Activated naive CD4-positive, alpha-beta T cell treated with anti-CD3 and anti-CD28 coated beads, Interleukin-2, amount 50 U/mL, for 16 hours (primary cell): ENCODE data around the gene KRAS.

Source experiments
- DNase-seq: peaks from one replicate; pipeline ENCODE4 v3.0.0-alpha.2; 2020

KRAS gene

GRCh38 chr12:25194722-25195055, 56.0 kb downstream of the KRAS start:
- DNase-seq: no peak

DNA sequence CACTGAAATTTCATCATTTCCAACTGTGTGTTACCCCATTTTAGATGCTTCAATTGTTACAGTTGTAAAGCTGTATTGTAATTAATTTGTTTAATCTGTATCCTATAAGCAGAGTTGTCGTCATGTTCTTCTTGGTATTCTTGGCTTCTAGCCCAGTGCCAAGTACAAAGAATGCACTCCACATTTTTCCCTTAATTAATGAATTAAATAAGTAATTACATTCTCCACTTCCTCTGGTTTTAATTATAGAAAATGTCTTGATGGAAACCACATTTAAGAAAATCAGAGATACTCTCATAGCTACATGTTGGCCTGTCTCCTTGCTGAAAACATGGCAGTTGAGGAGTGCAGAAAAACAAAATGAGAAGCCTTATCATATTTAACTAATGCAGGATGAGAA, 56.5 kb downstream of the KRAS start:
- DNase-seq: no peak

GRCh38 chr12:25190793-25191192, 59.9 kb downstream of the KRAS start:
- DNase-seq: no peak

GRCh38 chr12:25189656-25190055, 61.1 kb downstream of the KRAS start:
- no peak for DNase-seq

DNA sequence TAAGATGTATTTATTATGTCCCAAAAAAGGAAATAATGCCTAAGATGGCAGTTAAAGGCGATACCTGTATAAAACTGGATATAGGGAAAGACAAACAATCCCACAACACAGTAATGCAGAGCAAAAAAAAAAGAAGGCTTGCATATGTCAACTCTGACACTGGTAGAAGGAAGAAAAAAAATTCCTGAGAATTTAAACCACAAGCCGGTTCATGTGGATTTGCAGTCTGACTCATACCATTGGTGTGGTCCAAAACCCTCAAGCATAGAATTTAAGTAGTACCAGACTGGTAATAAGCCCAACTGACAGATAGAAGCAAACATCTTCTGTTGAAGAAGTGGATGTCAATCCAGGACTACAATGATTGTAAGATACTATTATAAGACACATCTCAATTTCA, 62.9 kb downstream of the KRAS start:
- no peak for DNase-seq

GRCh38 chr12:25186788-25187402, 63.8 kb downstream of the KRAS start:
- no peak for DNase-seq

DNA sequence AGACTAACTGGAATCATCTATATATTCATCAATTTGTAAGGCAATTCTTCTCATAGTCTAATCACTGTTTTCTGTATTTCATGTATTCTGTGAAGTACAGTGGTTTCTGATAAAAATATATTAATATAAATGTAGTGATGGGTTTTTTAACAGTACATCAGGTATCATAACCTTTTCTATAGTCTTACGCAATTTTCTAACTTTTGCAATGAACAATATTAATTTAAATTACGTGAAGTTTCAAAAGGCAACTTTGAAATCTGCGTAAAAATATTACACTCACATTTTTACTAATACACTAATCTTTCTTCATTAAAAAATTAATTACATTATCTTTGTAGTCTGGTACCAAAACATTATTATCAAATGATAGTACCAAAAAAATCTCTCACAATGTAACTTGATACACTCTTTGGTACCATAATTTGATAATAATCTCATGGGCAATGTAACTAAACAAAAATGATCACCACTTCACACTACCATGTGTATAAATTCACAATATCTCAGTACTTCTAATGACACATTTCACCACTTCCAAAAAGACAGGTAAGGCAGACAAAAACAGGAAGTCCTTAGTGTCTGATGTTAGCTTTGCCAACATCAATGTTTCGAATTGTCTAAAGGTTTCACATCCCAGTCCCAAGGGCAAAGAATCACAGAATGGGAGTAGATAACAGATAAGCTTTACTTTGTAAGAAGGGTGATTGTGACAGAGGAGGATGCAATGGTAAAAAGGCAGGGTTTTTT, 64.5 kb downstream of the KRAS start:
- DNase-seq: no peak

DNA sequence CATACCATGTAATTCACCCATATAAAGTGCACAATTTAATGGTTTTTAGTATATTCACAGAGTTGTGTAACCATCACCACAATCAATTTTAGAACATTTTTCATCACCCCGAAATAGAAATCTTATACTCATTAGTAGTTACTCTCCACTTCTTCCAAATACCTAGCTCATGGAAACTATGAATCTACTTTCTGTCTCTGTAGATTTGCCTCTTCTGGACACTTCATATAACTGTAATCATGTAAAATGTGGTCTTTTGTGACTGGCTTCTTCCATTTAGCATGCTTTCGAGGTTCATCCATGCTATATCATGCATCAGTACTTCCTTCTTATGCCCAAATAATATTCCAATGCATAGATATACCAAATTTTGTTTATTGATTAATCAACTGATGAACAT, 66.6 kb downstream of the KRAS start:
- DNase-seq: no peak

DNA sequence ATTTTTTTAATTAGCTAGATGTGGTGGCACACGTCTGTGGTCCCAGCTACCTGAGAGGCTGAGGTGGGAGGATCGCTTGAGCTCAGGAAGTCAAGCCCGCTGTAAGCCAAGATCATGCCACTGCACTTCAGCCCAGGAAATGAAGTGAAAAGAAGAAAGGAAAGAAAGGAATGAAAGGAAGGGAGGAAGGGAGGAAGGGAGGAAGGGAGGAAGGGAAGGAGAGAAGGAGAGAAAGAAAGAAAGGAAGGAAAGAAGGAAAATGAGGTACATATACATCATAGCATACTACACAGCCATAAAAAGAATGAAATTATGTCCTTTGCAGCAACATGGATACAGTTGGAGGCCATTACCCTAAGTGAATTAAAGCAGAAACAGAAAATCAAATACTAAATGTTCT, 68.0 kb downstream of the KRAS start:
- DNase-seq: no peak

- DNase-seq: no peak
Observed at GRCh38 chr12:25162866-25163265, 87.9 kb downstream of the KRAS start.

GRCh38 chr12:25156061-25156460, 94.7 kb downstream of the KRAS start:
- DNase-seq: no peak

GRCh38 chr12:25155022-25155576, 95.6 kb downstream of the KRAS start:
- no peak for DNase-seq
